H1 (cell line): Measurements from ENCODE around the gene NRK.

ENCODE experiments used
- ATF2 ChIP-seq: IDR thresholded peaks from 2 replicates; pipeline ENCODE4 v1.6.1; 2012; ENCODE audit warnings: low read length, inconsistent platforms
- CTCF ChIP-seq, 3 experiments: IDR thresholded peaks; 1 replicate in 2 of 3; 2 replicates in 1 of 3; pipeline versions ENCODE4 v1.5.1 to v1.6.1; 2011; ENCODE audit warnings: low read length in 3 of 3, mild to moderate bottlenecking in 3 of 3, inconsistent platforms in 2 of 3, low read depth in 1 of 3, moderate library complexity in 1 of 3; ENCODE audit not compliant: insufficient read depth in 1 of 3; ENCODE audit errors: control extremely low read depth in 1 of 3
- EP300 ChIP-seq, 2 experiments: IDR thresholded peaks; 1 replicate in 1 of 2; 2 replicates in 1 of 2; pipeline ENCODE4 v1.6.1; 2011 to 2012; ENCODE audit warnings: low read depth in 2 of 2, low read length in 2 of 2, mild to moderate bottlenecking in 2 of 2, borderline replicate concordance in 1 of 2, inconsistent platforms in 1 of 2, moderate library complexity in 1 of 2
- FOSL1 ChIP-seq: IDR thresholded peaks from 2 replicates; pipeline ENCODE4 v1.6.1; 2011; ENCODE audit warnings: mild to moderate bottlenecking, low read depth, low read length, moderate library complexity; ENCODE audit not compliant: insufficient read depth
- GTF2F1 ChIP-seq: IDR thresholded peaks from 2 replicates; pipeline ENCODE4 v1.6.1; 2012; ENCODE audit warnings: low read depth, low read length, improper control_type of control experiment, borderline replicate concordance
- HDAC6 ChIP-seq: IDR thresholded peaks from one replicate; pipeline ENCODE4 v1.7.1; 2012; ENCODE audit warnings: low read depth, mild to moderate bottlenecking, inconsistent platforms, low read length, moderate library complexity
- KDM1A ChIP-seq: fragments of 200-600, 300-600 bp; sonication (generic); IDR thresholded peaks from 2 replicates; pipeline ENCODE4 v1.7.1; 2016; ENCODE audit warnings: mild to moderate bottlenecking, low read length, borderline replicate concordance
- NRF1 ChIP-seq: IDR thresholded peaks from 2 replicates; pipeline ENCODE4 v1.6.1; 2011; ENCODE audit warnings: mild to moderate bottlenecking, low read depth, low read length, improper control_type of control experiment
- POLR2A ChIP-seq, 2 experiments: IDR thresholded peaks; 1 replicate in 1 of 2; 2 replicates in 1 of 2; pipeline ENCODE4 v1.6.1; 2011; ENCODE audit warnings: low read depth in 2 of 2, low read length in 2 of 2, mild to moderate bottlenecking in 2 of 2; ENCODE audit errors: control extremely low read depth in 1 of 2
- POLR2AphosphoS5 ChIP-seq: IDR thresholded peaks from 2 replicates; pipeline ENCODE4 v1.6.1; 2011; ENCODE audit warnings: low read depth, low read length
- RBBP5 ChIP-seq: IDR thresholded peaks from 2 replicates; pipeline ENCODE4 v1.7.1; 2012; ENCODE audit warnings: low read depth, mild to moderate bottlenecking, inconsistent platforms, low read length, moderate library complexity, borderline replicate concordance
- SP1 ChIP-seq: IDR thresholded peaks from 2 replicates; pipeline ENCODE4 v1.6.1; 2011; ENCODE audit warnings: low read depth, low read length
- TBP ChIP-seq: IDR thresholded peaks from 2 replicates; pipeline ENCODE4 v1.6.1; 2011; ENCODE audit warnings: low read depth, low read length, improper control_type of control experiment
- YY1 ChIP-seq: IDR thresholded peaks from 2 replicates; pipeline ENCODE4 v1.6.1; 2011; ENCODE audit warnings: low read depth, mild to moderate bottlenecking, low read length

GRCh38 chrX:105781804-105782203 lies 40.5 kb upstream of the NRK start:
- TF ChIP-seq HDAC6 (no peak), CTCF (IDR thresholded peaks at IDR 0.05; ENCODE audit: control extremely low read depth in 1 of 3, insufficient read depth in 1 of 3, low read depth in 1 of 3, low read length in 3 of 3) (no peak), ATF2 (no peak), POLR2A (IDR thresholded peaks at IDR 0.05; ENCODE audit: control extremely low read depth in 1 of 2, low read depth in 2 of 2, low read length in 2 of 2) (no peak), GTF2F1 (no peak), FOSL1 (no peak), POLR2AphosphoS5 (no peak), RBBP5 (no peak), YY1 (no peak), EP300 (IDR thresholded peaks at IDR 0.05; ENCODE audit: borderline replicate concordance in 1 of 2, low read depth in 2 of 2, low read length in 2 of 2) (no peak), SP1 (no peak), NRF1 (no peak), TBP (no peak), KDM1A (no peak)
